ENCODE data around the gene ABCA4.

DNA sequence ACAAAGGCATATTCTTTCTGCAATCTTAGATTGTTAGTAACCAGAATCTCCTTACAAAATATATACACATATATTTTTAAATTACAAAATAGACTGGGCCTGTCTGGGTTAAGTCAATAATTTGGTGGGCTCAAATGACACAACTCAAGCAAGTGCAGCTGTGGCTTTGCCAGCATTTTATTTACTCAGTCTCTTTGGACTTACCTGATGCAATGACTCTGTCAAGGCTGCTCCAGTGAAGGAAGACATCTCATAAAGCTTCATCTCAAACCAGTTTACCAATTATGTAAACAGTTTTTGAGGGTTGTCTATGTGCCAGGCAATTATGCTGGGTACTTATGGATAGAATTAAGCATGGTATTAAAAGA lies 22.8 kb upstream of the ABCA4 start:
- TF ChIP-seq CTCF (IDR thresholded peaks at IDR 0.05) (no peak), POLR2A (IDR thresholded peaks at IDR 0.05) (no peak), EP300 (IDR thresholded peaks at IDR 0.05) (no peak), POLR2AphosphoS5 (IDR thresholded peaks at IDR 0.05) (no peak)
